Neural cell (in vitro differentiated cells): ENCODE measurements around the gene FYCO1. TPM values are rescaled to one million over a fixed set of nuclear protein-coding genes. Genes with fewer than 3 reads are reported as not detected.

Source experiments
- H2AFZ ChIP-seq: fragments of 200-600, 300-800 bp; sonication (generic), shearing (Covaris generic); 2 replicates; pipeline ENCODE4 v1.6.0; 2014; ENCODE audit warnings: low read depth, mild to moderate bottlenecking, antibody characterized with exemption, low read length, moderate library complexity
- H3F3A ChIP-seq: fragments of 200-600 bp; shearing (Covaris generic); 2 replicates; pipeline ENCODE4 v1.6.1; 2016; ENCODE audit warnings: mild to moderate bottlenecking, moderate library complexity, mixed read lengths, antibody characterized with exemption, low read length; ENCODE audit not compliant: insufficient read depth, poor library complexity, severe bottlenecking
- H3K27ac ChIP-seq: fragments of 200-600, 300-800 bp; sonication (generic), shearing (Covaris generic); 2 replicates; pipeline ENCODE4 v1.5.1; 2014; ENCODE audit warnings: mild to moderate bottlenecking, low read length, moderate library complexity
- H3K27me3 ChIP-seq: fragments of 300-800, 200-600 bp; sonication (generic), shearing (Covaris generic); 2 replicates; pipeline ENCODE4 v1.6.0; 2014; ENCODE audit warnings: mild to moderate bottlenecking, low read depth, low read length, moderate library complexity; ENCODE audit not compliant: insufficient read depth
- H3K36me3 ChIP-seq: fragments of 300-800, 200-600 bp; sonication (generic), shearing (Covaris generic); 2 replicates; pipeline ENCODE4 v1.5.1; 2014; ENCODE audit warnings: mild to moderate bottlenecking, antibody characterized with exemption, low read length, moderate library complexity; ENCODE audit not compliant: insufficient read depth
- H3K4me2 ChIP-seq: fragments of 300-800, 200-600 bp; sonication (generic), shearing (Covaris generic); 2 replicates; pipeline ENCODE4 v1.6.0; 2014; ENCODE audit warnings: mild to moderate bottlenecking, low read length
- H3K4me3 ChIP-seq: fragments of 300-800, 200-600 bp; sonication (generic), shearing (Covaris generic); 2 replicates; pipeline ENCODE4 v1.5.1; 2014; ENCODE audit warnings: mild to moderate bottlenecking, low read length, moderate library complexity
- H3K79me2 ChIP-seq: fragments of 200-600 bp; shearing (Covaris generic); replicated peaks from 2 replicates; pipeline ENCODE4 v1.6.0; 2014; ENCODE audit warnings: mild to moderate bottlenecking, low read length, moderate library complexity; ENCODE audit not compliant: insufficient read depth
- H3K9ac ChIP-seq: fragments of 300-800, 200-600 bp; sonication (generic), shearing (Covaris generic); 2 replicates; pipeline ENCODE4 v1.6.1; 2016; ENCODE audit warnings: mild to moderate bottlenecking, low read length, mixed read lengths
- H3K9me2 ChIP-seq: fragments of 200-600 bp; shearing (Covaris generic); 2 replicates; pipeline ENCODE4 v1.6.1; 2016; ENCODE audit warnings: mild to moderate bottlenecking, low read length, mixed read lengths; ENCODE audit not compliant: insufficient read depth
- H3K9me3 ChIP-seq: fragments of 200-600, 300-800 bp; sonication (generic), shearing (Covaris generic); 2 replicates; pipeline ENCODE4 v1.6.1; 2016; ENCODE audit warnings: mild to moderate bottlenecking, mixed run types, low read length, moderate library complexity, mixed read lengths
- H4K20me1 ChIP-seq: fragments of 200-600 bp; shearing (Covaris generic); 2 replicates; pipeline ENCODE4 v1.6.1; 2016; ENCODE audit warnings: mild to moderate bottlenecking, mixed run types; ENCODE audit not compliant: insufficient read depth
- CTCF ChIP-seq: fragments of 450-650 bp; IDR thresholded peaks from 2 replicates; pipeline ENCODE4 v1.5.1; 2014; ENCODE audit warnings: antibody characterized with exemption, mild to moderate bottlenecking, moderate library complexity; ENCODE audit not compliant: poor library complexity, severe bottlenecking
- EP300 ChIP-seq: fragments of 450-650 bp; conservative IDR thresholded peaks from 2 replicates; pipeline ENCODE4 v1.6.1; 2014; ENCODE audit warnings: antibody characterized with exemption, mild to moderate bottlenecking, moderate library complexity; ENCODE audit not compliant: poor library complexity, severe bottlenecking
- EZH2 ChIP-seq: fragments of 200-600, 300-800 bp; shearing (Covaris generic), sonication (generic); IDR thresholded peaks from 2 replicates; pipeline ENCODE4 v1.6.1; 2014; ENCODE audit warnings: antibody characterized with exemption, low read length, borderline replicate concordance, mild to moderate bottlenecking; ENCODE audit not compliant: insufficient read depth, poor library complexity, severe bottlenecking
- MXI1 ChIP-seq: fragments of 450-650 bp; conservative IDR thresholded peaks from 2 replicates; pipeline ENCODE4 v1.6.1; 2014; ENCODE audit warnings: antibody characterized with exemption, mild to moderate bottlenecking; ENCODE audit not compliant: poor library complexity, severe bottlenecking
- POLR2AphosphoS5 ChIP-seq: IDR thresholded peaks from 2 replicates; pipeline ENCODE4 v1.6.1; 2012
- RAD21 ChIP-seq: fragments of 450-650 bp; conservative IDR thresholded peaks from 2 replicates; pipeline ENCODE4 v1.6.1; 2014; ENCODE audit warnings: antibody characterized with exemption, mild to moderate bottlenecking, moderate library complexity
- REST ChIP-seq: IDR thresholded peaks from 2 replicates; pipeline ENCODE4 v1.6.1; 2012; ENCODE audit warnings: borderline replicate concordance
- SMC3 ChIP-seq: fragments of 450-650 bp; conservative IDR thresholded peaks from 2 replicates; pipeline ENCODE4 v1.6.1; 2014; ENCODE audit warnings: antibody characterized with exemption, mild to moderate bottlenecking, moderate library complexity; ENCODE audit not compliant: poor library complexity
- TAF1 ChIP-seq: IDR thresholded peaks from 2 replicates; pipeline ENCODE4 v1.6.1; 2012; ENCODE audit warnings: low read depth
- polyA plus RNA-seq: library from polyadenylated mRNA; depleted of rRNA; stranded (reverse); fragments of >200 nt; gene quantifications from 2 replicates; pipeline ENCODE4 v1.2.3, GENCODE V29; 2014

The FYCO1 gene
- polyA plus RNA-seq, 1 donor from 2014 or later, result 0.12 TPM

GRCh38 chr3:45915059-45915439 is 80.6 kb downstream of the FYCO1 start:
- TF ChIP-seq CTCF (no peak), SMC3 (no peak), EZH2 (no peak), POLR2AphosphoS5 (no peak), REST (no peak), RAD21 (no peak), TAF1 (no peak), EP300 (no peak), MXI1 (no peak)
- H3F3A ChIP-seq, result no peaks in the 10 kb centered on the region
- H3K79me2 ChIP-seq, result no peaks in the 10 kb centered on the region
- H3K9me2 ChIP-seq, result no peaks in the 10 kb centered on the region
- H4K20me1 ChIP-seq, result no peaks in the 10 kb centered on the region
- H2AFZ ChIP-seq, result no peak overlapping the region
- H3K27ac ChIP-seq, result no peak overlapping the region
- no peak overlapping the region for H3K9ac ChIP-seq
- no peaks in the 10 kb centered on the region for H3K27me3 ChIP-seq
- no peaks in the 10 kb centered on the region for H3K36me3 ChIP-seq
- no peaks in the 10 kb centered on the region for H3K9me3 ChIP-seq
- H3K4me2 ChIP-seq, result no peak overlapping the region
- H3K4me3 ChIP-seq, result no peak overlapping the region

GRCh38 chr3:45914362-45915058 is 81.1 kb downstream of the FYCO1 start:
- TF ChIP-seq POLR2AphosphoS5, result no peak
- TF ChIP-seq RAD21, result no peak
- TF ChIP-seq EP300, result no peak
- no peak for TF ChIP-seq MXI1
- no peak for TF ChIP-seq CTCF
- no peak for TF ChIP-seq REST
- TF ChIP-seq SMC3, result no peak
- TF ChIP-seq TAF1, result no peak
- TF ChIP-seq EZH2, result no peak
- H3K27me3 ChIP-seq, result no peaks in the 10 kb centered on the region
- H3K36me3 ChIP-seq, result no peaks in the 10 kb centered on the region
- no peak overlapping the region for H2AFZ ChIP-seq
- no peaks in the 10 kb centered on the region for H3K9me2 ChIP-seq
- H3K9ac ChIP-seq, result no peak overlapping the region
- H4K20me1 ChIP-seq, result no peaks in the 10 kb centered on the region
- no peaks in the 10 kb centered on the region for H3K9me3 ChIP-seq
- no peak overlapping the region for H3K4me3 ChIP-seq
- no peak overlapping the region for H3K4me2 ChIP-seq
- H3F3A ChIP-seq, result no peaks in the 10 kb centered on the region
- no peaks in the 10 kb centered on the region for H3K79me2 ChIP-seq
- no peak overlapping the region for H3K27ac ChIP-seq
